ENCODE results near the gene LIPN. TPM values are rescaled to one million over a fixed set of nuclear protein-coding genes. Genes with fewer than 3 reads are reported as not detected.

LIPN gene
- total and polyA plus RNA-seq, 4 donors: 0.34 to 2.6 (median 0.55) TPM; not detected in 1

- DNase-seq (no peak), ATAC-seq (ENCODE audit: insufficient read depth, low FRiP score) (no peak)
- no peaks in the 10 kb centered on the region for H3K27me3 ChIP-seq (ENCODE audit: control insufficient read depth in 3 of 3, insufficient read depth in 3 of 3, low read length in 2 of 3)
- H3K9me3 ChIP-seq (ENCODE audit: control insufficient read depth in 4 of 4, insufficient read depth in 3 of 4, low read length in 3 of 4): no peaks in the 10 kb centered on the region
- 87 to 95% methylated on average over 3 of the region's 3 CpGs for WGBS, 2 donors
- H3K36me3 ChIP-seq (ENCODE audit: control insufficient read depth in 4 of 4, insufficient read depth in 4 of 4, low read length in 4 of 4): no peaks in the 10 kb centered on the region
- no peak overlapping the region for H3K27ac ChIP-seq (ENCODE audit: low read depth in 1 of 2, low read length in 1 of 2)
- TF ChIP-seq CTCF (IDR thresholded peaks at IDR 0.05; ENCODE audit: control extremely low read depth, extremely low read depth): no peak
- no peak overlapping the region for H3K4me3 ChIP-seq
- H3K4me1 ChIP-seq (ENCODE audit: control insufficient read depth in 5 of 5, insufficient read depth in 5 of 5, low read length in 5 of 5): peaks cover 0 to 3% (median 0%) of the 10 kb centered on the region in 5 donors
- H3K9ac ChIP-seq (ENCODE audit: insufficient read depth in 1 of 2, low read length in 2 of 2): no peak overlapping the region
Measured at GRCh38 chr10:88764110-88764509, 4.3 kb downstream of the LIPN start.

GRCh38 chr10:88765816-88766215, 6.0 kb downstream of the LIPN start:
- ATAC-seq (ENCODE audit: insufficient read depth, low FRiP score) (no peak), DNase-seq (no peak)
- no peak overlapping the region for H3K9ac ChIP-seq (ENCODE audit: insufficient read depth in 1 of 2, low read length in 2 of 2)
- no peaks in the 10 kb centered on the region for H3K27me3 ChIP-seq (ENCODE audit: control insufficient read depth in 3 of 3, insufficient read depth in 3 of 3, low read length in 2 of 3)
- no peak overlapping the region for H3K4me3 ChIP-seq
- peaks cover 0 to 3% (median 0%) of the 10 kb centered on the region in 5 donors for H3K4me1 ChIP-seq (ENCODE audit: control insufficient read depth in 5 of 5, insufficient read depth in 5 of 5, low read length in 5 of 5)
- TF ChIP-seq CTCF (IDR thresholded peaks at IDR 0.05; ENCODE audit: control extremely low read depth, extremely low read depth): no peak
- no peaks in the 10 kb centered on the region for H3K36me3 ChIP-seq (ENCODE audit: control insufficient read depth in 4 of 4, insufficient read depth in 4 of 4, low read length in 4 of 4)
- H3K9me3 ChIP-seq (ENCODE audit: control insufficient read depth in 4 of 4, insufficient read depth in 3 of 4, low read length in 3 of 4): no peaks in the 10 kb centered on the region
- WGBS, 2 donors: 29 to 66% methylated on average over 1 of the region's 1 CpG
- H3K27ac ChIP-seq (ENCODE audit: low read depth in 1 of 2, low read length in 1 of 2): no peak overlapping the region

- no peak for TF ChIP-seq CTCF (IDR thresholded peaks at IDR 0.05; ENCODE audit: control extremely low read depth, extremely low read depth)
- 72 to 82% methylated on average over 1 of the region's 1 CpG for WGBS, 2 donors
Measured at GRCh38 chr10:88769384-88769783, 9.6 kb downstream of the LIPN start.

GRCh38 chr10:88781206-88781605, 21.4 kb downstream of the LIPN start:
- ATAC-seq (ENCODE audit: insufficient read depth, low FRiP score) (no peak), DNase-seq (no peak)
- Histone ChIP-seq H3K36me3 (ENCODE audit: control insufficient read depth in 4 of 4, insufficient read depth in 4 of 4, low read length in 4 of 4) (no peaks in the 10 kb centered on the region), H3K4me3 (no peak overlapping the region), H3K4me1 (ENCODE audit: control insufficient read depth in 5 of 5, insufficient read depth in 5 of 5, low read length in 5 of 5) (no peaks in the 10 kb centered on the region), H3K9ac (ENCODE audit: insufficient read depth in 1 of 2, low read length in 2 of 2) (no peak overlapping the region), H3K27me3 (ENCODE audit: control insufficient read depth in 3 of 3, insufficient read depth in 3 of 3, low read length in 2 of 3) (no peaks in the 10 kb centered on the region), H3K27ac (ENCODE audit: low read depth in 1 of 2, low read length in 1 of 2) (no peak overlapping the region), H3K9me3 (ENCODE audit: control insufficient read depth in 4 of 4, insufficient read depth in 3 of 4, low read length in 3 of 4) (no peaks in the 10 kb centered on the region)
- TF ChIP-seq CTCF (IDR thresholded peaks at IDR 0.05; ENCODE audit: control extremely low read depth, extremely low read depth): no peak
- 70 to 83% methylated on average over 2 of the region's 2 CpGs for WGBS, 2 donors

More at GRCh38 chr10:88769384-88769783, 9.6 kb downstream of the LIPN start:
- H3K9ac ChIP-seq (ENCODE audit: insufficient read depth in 1 of 2, low read length in 2 of 2): no peak overlapping the region
- no peaks in the 10 kb centered on the region for H3K9me3 ChIP-seq (ENCODE audit: control insufficient read depth in 4 of 4, insufficient read depth in 3 of 4, low read length in 3 of 4)
- DNase-seq (no peak), ATAC-seq (ENCODE audit: insufficient read depth, low FRiP score) (no peak)
- H3K27ac ChIP-seq (ENCODE audit: low read depth in 1 of 2, low read length in 1 of 2): no peak overlapping the region
- no peaks in the 10 kb centered on the region for H3K36me3 ChIP-seq (ENCODE audit: control insufficient read depth in 4 of 4, insufficient read depth in 4 of 4, low read length in 4 of 4)
- no peaks in the 10 kb centered on the region for H3K27me3 ChIP-seq (ENCODE audit: control insufficient read depth in 3 of 3, insufficient read depth in 3 of 3, low read length in 2 of 3)
- no peaks in the 10 kb centered on the region for H3K4me1 ChIP-seq (ENCODE audit: control insufficient read depth in 5 of 5, insufficient read depth in 5 of 5, low read length in 5 of 5)
- H3K4me3 ChIP-seq: no peak overlapping the region
